8988T (cell line): ENCODE measurements around the gene ZNF700.
"Not testable (repeated sequence)": the region's sequence is repeated elsewhere in the genome, so short reads cannot be mapped to it uniquely, and the experiment has no call there.

Experiments used
- DNase-seq: peaks from one replicate; pipeline ENCODE4 v3.0.0; 2011

The ZNF700 gene

GRCh38 chr19:11941361-11941887 lies 16.5 kb downstream of the ZNF700 start:
- not testable (repeated sequence) for DNase-seq

- no peak for DNase-seq
Measured at GRCh38 chr19:11942008-11942842, 17.3 kb downstream of the ZNF700 start.

- DNase-seq, result no peak
Measured at GRCh38 chr19:11942843-11943108, 17.9 kb downstream of the ZNF700 start.

GRCh38 chr19:11944656-11945055 lies 19.7 kb downstream of the ZNF700 start:
- no peak for DNase-seq

- no peak for DNase-seq
Measured at GRCh38 chr19:11948646-11949045, 23.7 kb downstream of the ZNF700 start.

- DNase-seq, result no peak
Measured at GRCh38 chr19:11949201-11949600, 24.3 kb downstream of the ZNF700 start.

- DNase-seq, result not testable (repeated sequence)
Measured at GRCh38 chr19:11949614-11950080, 24.7 kb downstream of the ZNF700 start.

- DNase-seq, result no peak
Measured at GRCh38 chr19:11950312-11950711, 25.4 kb downstream of the ZNF700 start.

GRCh38 chr19:11963566-11964355 lies 38.9 kb downstream of the ZNF700 start:
- DNase-seq, result peak; percentile 24

GRCh38 chr19:11964496-11964857 lies 39.6 kb downstream of the ZNF700 start:
- DNase-seq, result no peak

- peak; percentile 31 for DNase-seq
Measured at GRCh38 chr19:11964858-11965645, 40.1 kb downstream of the ZNF700 start, which contains the start of gene ZNF763. TSS of gene ZNF763 (plus strand) at chr19:11965040. CDS start at chr19:11965209, 169 bp downstream.

- DNase-seq, result no peak
Measured at GRCh38 chr19:11970174-11970573, 45.3 kb downstream of the ZNF700 start.

GRCh38 chr19:11971041-11971440 lies 46.1 kb downstream of the ZNF700 start:
- DNase-seq, result no peak

GRCh38 chr19:11973019-11973810 lies 48.3 kb downstream of the ZNF700 start:
- DNase-seq, result no peak

- DNase-seq, result no peak
Measured at GRCh38 chr19:11978492-11979100, 53.7 kb downstream of the ZNF700 start.

GRCh38 chr19:11979527-11979926 lies 54.6 kb downstream of the ZNF700 start:
- DNase-seq, result no peak

- no peak for DNase-seq
Measured at GRCh38 chr19:11982526-11982925, 57.6 kb downstream of the ZNF700 start.

GRCh38 chr19:11984986-11985385 lies 60.1 kb downstream of the ZNF700 start:
- no peak for DNase-seq

- DNase-seq, result no peak
Measured at GRCh38 chr19:11986754-11987153, 61.8 kb downstream of the ZNF700 start.

- peak; percentile 70 for DNase-seq
Measured at GRCh38 chr19:11987405-11988281, 62.7 kb downstream of the ZNF700 start.

GRCh38 chr19:11989112-11989456 lies 64.2 kb downstream of the ZNF700 start:
- DNase-seq, result no peak
